ENCODE results near the gene MAP2K5. TPM values are rescaled to one million over a fixed set of nuclear protein-coding genes. Genes with fewer than 3 reads are reported as not detected.

Gene MAP2K5
- total RNA-seq, 4 donors from 2014 or later: 7.7 to 15.1 (median 12.0) TPM

GRCh38 chr15:67606742-67607141 is 64.2 kb downstream of the MAP2K5 start:
- no peak overlapping the region for H3K27ac ChIP-seq
- no peaks in the 10 kb centered on the region for H3K27me3 ChIP-seq
- no peaks in the 10 kb centered on the region for H3K9me3 ChIP-seq
- peaks cover 2 to 8% of the 10 kb centered on the region in 2 donors for H3K36me3 ChIP-seq
- H3K4me1 ChIP-seq: no peaks in the 10 kb centered on the region
- no peak overlapping the region for H3K4me3 ChIP-seq
- TF ChIP-seq, protein P1, sequence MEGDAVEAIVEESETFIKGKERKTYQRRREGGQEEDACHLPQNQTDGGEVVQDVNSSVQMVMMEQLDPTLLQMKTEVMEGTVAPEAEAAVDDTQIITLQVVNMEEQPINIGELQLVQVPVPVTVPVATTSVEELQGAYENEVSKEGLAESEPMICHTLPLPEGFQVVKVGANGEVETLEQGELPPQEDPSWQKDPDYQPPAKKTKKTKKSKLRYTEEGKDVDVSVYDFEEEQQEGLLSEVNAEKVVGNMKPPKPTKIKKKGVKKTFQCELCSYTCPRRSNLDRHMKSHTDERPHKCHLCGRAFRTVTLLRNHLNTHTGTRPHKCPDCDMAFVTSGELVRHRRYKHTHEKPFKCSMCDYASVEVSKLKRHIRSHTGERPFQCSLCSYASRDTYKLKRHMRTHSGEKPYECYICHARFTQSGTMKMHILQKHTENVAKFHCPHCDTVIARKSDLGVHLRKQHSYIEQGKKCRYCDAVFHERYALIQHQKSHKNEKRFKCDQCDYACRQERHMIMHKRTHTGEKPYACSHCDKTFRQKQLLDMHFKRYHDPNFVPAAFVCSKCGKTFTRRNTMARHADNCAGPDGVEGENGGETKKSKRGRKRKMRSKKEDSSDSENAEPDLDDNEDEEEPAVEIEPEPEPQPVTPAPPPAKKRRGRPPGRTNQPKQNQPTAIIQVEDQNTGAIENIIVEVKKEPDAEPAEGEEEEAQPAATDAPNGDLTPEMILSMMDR (IDR thresholded peaks at IDR 0.05): no peak
- TF ChIP-seq POLR2A (IDR thresholded peaks at IDR 0.05): no peak
- no peak for TF ChIP-seq EP300 (IDR thresholded peaks at IDR 0.05)
- TF ChIP-seq POLR2AphosphoS5 (IDR thresholded peaks at IDR 0.05): no peak
- WGBS, 2 donors (ENCODE audit: low coverage in 1 of 2): 100% methylated on average over 1 of the region's 1 CpG
- no peak for ATAC-seq

- Histone ChIP-seq H3K4me3 (no peak overlapping the region), H3K27ac (no peak overlapping the region), H3K4me1 (no peaks in the 10 kb centered on the region), H3K27me3 (no peaks in the 10 kb centered on the region), H3K9me3 (no peaks in the 10 kb centered on the region), H3K36me3 (peaks cover 2 to 4% of the 10 kb centered on the region in 2 donors)
- WGBS, 2 donors (ENCODE audit: low coverage in 1 of 2): 93 to 96% methylated on average over 4 of the region's 4 CpGs
- no peak for TF ChIP-seq POLR2A (IDR thresholded peaks at IDR 0.05)
- no peak for ATAC-seq
Observed at GRCh38 chr15:67607329-67607728, 64.8 kb downstream of the MAP2K5 start.

DNA sequence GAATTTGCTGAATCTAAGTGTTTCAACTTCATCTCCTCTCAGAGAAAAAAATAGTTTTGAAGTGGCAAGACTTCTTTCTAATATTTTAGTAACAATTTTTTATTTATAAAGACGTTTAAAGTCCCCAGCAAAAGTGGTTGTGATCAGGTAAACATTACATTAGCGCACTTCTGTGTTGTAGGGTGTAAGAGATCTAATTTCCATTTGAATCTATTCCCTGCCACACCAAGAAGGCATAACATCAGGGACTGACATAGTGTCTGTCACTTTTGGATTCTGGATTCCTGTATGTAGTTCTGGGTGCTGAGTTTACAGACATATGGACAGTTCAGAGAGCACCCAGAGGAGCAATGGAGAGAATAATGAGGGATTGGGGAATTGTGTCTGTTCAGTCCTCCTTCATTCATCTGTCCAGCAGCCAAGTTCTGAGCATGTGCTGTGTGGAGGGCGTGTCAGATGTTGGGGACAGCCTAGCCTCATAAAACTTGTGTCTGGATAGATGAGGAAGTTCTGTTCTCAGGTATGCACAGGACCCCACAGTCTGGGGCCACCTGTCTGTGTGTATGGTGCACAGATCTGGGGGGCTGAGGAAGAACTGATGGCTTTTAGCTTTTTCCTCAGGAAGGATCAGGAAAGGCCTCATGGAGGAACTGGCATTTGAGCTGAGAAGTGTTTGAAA is 65.6 kb downstream of the MAP2K5 start:
- Histone ChIP-seq H3K36me3 (peaks cover 0 to 2% of the 10 kb centered on the region in 2 donors), H3K4me1 (no peaks in the 10 kb centered on the region), H3K27ac (no peak overlapping the region), H3K4me3 (no peak overlapping the region), H3K9me3 (no peaks in the 10 kb centered on the region), H3K27me3 (no peaks in the 10 kb centered on the region)
- no peak for TF ChIP-seq POLR2AphosphoS5 (IDR thresholded peaks at IDR 0.05)
- no peak for TF ChIP-seq EP300 (IDR thresholded peaks at IDR 0.05)
- TF ChIP-seq, protein P1 (IDR thresholded peaks at IDR 0.05): no peak
- ATAC-seq: no peak
- WGBS, 2 donors (ENCODE audit: low coverage in 1 of 2): 93 to 95% methylated on average over 3 of the region's 3 CpGs

DNA sequence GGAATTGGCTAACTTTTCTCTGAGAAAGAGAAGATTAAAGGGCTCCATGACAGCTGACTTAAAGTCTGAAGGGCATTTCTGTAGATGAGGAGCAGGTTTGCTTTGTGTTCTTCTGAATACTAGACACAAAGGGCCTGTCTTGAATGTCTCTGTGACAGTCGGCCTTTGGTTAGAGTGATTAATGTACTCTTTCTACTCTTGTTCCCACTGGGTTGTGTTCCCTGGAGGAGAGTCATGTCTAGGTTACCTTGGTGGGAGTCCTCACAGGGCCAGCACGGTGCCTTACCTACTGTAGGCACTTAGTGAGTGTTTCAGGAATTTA is 66.1 kb downstream of the MAP2K5 start:
- no peak for ATAC-seq
- H3K27me3 ChIP-seq: no peaks in the 10 kb centered on the region
- WGBS, 2 donors (ENCODE audit: low coverage in 1 of 2): no CpG with 5 or more reads among the region's 2 CpGs
- no peak overlapping the region for H3K27ac ChIP-seq
- H3K9me3 ChIP-seq: no peaks in the 10 kb centered on the region
- TF ChIP-seq POLR2A (IDR thresholded peaks at IDR 0.05): no peak
- TF ChIP-seq POLR2AphosphoS5 (IDR thresholded peaks at IDR 0.05): no peak
- no peak for TF ChIP-seq EP300 (IDR thresholded peaks at IDR 0.05)
- TF ChIP-seq, protein P1 (IDR thresholded peaks at IDR 0.05): no peak
- H3K4me1 ChIP-seq: no peaks in the 10 kb centered on the region
- H3K4me3 ChIP-seq: no peak overlapping the region
- no peaks in the 10 kb centered on the region for H3K36me3 ChIP-seq

DNA sequence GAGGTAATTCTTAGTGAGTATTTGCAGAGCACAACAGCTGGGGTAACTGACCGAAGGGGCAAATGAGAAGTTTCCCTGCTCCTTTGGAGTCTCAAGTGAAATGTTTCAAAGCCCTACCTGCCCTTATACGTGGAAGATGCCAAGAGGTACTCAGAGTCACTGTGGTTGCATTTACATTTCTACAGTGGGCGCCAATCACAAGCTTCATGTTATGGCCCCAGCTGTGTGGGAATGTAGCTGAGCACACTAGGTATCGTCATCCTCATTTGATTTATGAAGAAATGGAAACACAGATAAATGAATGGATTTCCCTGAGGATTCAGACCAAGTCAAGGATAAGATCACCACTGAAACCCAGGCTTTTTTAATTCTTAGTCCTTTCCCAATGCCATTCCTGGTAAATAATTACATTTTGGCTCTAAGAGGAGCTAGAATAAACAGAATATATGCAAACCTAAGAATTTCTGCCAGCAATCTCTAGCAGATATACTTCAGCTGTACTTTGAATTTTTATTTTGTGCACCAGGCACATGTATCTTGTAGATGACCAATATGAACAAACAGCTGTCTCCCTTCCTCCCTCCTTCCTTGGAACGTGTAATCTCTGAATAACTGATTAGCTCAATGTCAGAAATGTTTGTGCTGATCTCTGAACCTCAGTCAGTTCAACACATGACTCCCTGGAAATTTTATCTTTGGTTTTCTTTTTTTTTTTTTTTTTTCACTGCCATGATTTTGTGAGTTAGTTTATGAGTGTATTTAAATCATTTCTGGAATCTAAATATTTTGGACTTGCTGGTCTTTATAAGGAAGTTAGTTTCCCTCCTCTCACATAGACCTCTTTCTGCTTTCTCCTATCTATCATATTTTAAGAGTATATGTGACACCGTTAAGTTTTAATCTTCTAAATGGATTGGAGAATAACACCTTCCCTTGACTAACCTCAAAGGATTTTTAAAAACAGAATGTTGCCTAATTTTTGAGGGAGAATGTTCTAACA is 69.2 kb downstream of the MAP2K5 start:
- Histone ChIP-seq H3K36me3 (no peaks in the 10 kb centered on the region), H3K4me1 (no peaks in the 10 kb centered on the region), H3K4me3 (no peak overlapping the region), H3K27me3 (no peaks in the 10 kb centered on the region), H3K9me3 (no peaks in the 10 kb centered on the region), H3K27ac (no peak overlapping the region)
- ATAC-seq: no peak
- 47 to 62% methylated on average over 5 to 6 of the region's 6 CpGs for WGBS, 2 donors (ENCODE audit: low coverage in 1 of 2)
- TF ChIP-seq EP300 (IDR thresholded peaks at IDR 0.05) (no peak), POLR2A (IDR thresholded peaks at IDR 0.05) (no peak), POLR2AphosphoS5 (IDR thresholded peaks at IDR 0.05) (no peak)
- TF ChIP-seq, protein P1 (IDR thresholded peaks at IDR 0.05): no peak
